GM18907 (cell line): ENCODE results near the gene BOLA2B.
"Not testable (repeated sequence)": the region's sequence is repeated elsewhere in the genome, so short reads cannot be mapped to it uniquely, and the experiment has no call there.

Experiments used
- ATAC-seq: cut with Tn5 transposase; IDR thresholded peaks from one replicate; pipeline ENCODE4 v1.9.1; 2021; ENCODE audit warnings: mild to moderate bottlenecking, moderate library complexity; ENCODE audit not compliant: unreplicated experiment

BOLA2B gene

DNA sequence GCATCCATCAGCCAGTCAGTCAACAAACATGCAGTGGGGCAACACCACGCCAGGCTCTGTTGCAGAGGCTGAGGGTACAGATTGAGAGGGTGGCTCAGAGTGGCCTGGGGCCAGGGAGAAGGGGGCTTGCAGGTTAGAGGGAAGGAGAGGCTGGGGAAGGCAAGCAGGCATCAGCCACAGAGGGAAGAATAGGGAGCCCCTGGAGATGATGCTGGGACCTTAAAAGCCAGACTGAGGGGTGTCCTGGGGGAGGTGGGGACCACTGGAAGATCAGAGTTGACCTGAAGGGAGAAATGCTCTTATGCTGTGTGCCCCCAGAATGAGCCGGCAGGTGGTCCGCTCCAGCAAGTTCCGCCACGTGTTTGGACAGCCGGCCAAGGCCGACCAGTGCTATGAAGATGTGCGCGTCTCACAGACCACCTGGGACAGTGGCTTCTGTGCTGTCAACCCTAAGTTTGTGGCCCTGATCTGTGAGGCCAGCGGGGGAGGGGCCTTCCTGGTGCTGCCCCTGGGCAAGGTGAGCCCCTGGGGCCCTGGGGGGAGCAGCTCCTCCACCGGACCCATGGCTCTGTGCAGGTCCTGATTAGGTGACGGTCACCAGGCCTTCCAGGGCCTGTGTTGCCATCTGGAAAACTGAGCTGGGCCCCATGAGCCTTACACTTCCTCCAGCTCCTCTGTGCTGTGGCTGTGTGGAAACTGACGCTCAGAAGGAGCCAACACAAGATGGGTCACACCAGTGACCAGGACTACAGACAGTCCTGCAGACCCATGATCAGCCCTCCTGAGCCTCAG lies 8.4 kb downstream of the BOLA2B start:
- ATAC-seq, result peak; percentile 1

DNA sequence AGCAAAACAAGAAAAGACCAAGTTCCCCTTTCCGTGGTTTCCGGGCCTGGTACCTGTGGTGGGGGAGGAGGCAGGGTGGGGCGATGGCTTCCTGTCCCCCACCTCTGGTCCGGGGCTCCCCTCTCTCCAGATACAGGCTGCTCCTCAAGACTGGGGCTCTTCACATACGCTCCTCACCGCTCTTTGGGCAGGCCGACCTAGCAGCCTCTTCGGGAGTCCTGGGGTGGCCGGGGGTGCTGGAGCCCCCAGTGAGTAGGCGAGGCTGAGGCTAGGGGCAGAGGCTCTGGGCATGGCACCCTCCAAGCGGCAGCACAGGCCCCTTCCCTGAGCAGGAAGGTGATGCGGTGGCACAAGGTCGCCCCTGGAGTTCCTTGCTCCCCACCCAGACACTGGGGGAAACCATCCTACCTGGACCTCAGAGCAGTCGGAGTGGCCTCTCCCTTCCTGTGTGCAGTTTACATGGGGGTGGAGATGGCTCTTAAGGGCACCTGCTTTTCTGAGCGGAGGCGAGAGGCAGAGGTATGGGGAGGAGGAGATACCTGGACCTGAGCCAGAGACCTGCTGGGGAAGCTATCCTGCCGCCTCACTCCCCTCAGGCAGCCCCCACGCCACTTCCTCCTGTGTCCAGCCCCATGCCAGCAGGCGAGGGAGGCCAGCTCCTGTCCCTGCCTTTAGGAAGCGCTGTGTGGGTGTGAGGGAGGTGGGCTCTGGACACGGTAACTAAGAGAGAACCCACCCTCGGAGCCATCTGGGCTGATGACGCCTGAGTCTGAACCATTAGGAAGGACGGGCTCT lies 9.2 kb downstream of the BOLA2B start:
- ATAC-seq, result peak; percentile 43

DNA sequence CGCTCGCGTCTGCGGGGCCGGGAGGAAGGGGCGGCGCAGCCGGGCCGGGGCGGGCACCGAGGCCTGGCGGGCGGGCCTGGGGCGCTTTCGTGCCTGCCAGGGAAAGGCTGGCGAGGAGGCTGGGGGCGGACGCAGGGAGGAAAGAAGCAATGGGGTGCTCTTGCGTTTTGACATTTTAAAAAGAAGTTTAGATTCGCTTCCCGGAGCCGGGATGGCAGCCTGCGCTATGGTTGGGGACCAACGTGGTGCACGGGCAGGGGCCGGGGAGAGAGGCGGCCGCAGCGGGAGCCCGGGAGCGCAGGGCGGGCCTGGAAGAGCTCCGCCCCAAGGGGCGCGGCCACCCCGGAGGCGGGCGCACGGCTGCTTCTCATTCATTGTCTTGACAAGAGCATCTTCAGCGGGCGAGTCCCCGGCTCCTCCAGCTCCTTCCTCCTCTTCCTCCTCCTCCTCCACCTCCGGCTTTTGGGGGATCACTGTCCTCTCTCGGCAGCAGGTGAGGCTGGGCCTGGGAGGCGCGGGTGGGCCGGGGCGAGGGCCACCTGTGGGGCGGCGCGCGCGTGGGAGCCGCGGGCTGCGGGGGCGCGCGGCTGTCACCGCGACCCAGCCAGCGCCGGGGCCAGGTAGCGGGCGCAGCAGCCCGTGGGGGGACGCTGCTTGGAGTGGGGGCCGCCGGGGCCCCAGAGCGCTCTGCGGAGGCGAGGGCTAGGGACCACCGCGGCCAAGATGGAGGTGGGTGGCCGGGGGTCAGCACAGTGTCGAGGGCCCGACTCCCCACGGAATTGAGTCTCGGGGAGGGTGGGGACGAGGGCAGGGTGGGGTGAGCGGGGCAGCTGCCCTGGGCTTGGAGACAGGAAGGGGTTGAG lies 10.0 kb downstream of the BOLA2B start, which contains the start of gene CORO1A:
Gene CORO1A, plus strand, starts transcription at position 370 of the 863 bp plus-strand sequence. CDS start 1,608 bp downstream, outside the sequence.
- ATAC-seq, result peak; percentile 49

DNA sequence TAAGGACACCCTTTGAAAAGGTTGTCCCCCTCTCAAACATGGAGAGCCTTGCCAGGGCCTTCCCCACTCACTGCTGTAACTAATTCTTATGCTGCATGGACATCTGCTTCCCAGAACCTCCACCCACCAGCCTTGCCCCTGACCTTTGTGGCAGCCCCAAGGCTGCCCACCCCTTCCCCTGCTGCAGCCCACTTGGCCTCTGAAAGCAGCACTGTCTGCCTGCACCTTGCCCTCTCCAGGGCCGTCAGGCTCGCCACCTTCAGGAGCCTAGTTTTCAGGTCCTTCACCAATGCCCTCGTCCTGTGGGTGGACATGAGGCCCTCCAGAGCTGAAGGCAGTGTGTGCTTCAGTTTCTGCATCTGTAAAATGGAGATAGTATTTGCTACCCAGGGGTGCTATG lies 12.7 kb downstream of the BOLA2B start:
- no peak for ATAC-seq

DNA sequence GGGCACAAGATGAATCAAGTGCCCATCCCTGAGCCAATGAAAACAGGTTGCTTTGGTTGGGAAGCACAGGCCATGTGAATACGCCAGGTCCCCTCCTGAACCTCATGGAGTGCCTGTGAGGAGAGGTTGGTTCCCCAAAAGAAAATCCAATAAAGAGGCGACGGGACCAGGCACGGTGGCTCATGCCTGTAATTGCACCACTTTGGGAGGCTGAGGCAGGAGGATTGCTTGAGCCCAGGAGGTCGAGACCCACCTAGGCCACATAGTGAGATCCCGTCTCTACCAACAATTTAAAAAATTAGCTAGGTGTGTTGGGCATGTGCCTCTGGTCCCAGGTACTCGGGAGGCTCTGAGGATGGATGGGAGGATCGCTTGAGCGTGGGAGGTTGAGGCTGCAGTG lies 13.5 kb downstream of the BOLA2B start:
- ATAC-seq, result no peak

DNA sequence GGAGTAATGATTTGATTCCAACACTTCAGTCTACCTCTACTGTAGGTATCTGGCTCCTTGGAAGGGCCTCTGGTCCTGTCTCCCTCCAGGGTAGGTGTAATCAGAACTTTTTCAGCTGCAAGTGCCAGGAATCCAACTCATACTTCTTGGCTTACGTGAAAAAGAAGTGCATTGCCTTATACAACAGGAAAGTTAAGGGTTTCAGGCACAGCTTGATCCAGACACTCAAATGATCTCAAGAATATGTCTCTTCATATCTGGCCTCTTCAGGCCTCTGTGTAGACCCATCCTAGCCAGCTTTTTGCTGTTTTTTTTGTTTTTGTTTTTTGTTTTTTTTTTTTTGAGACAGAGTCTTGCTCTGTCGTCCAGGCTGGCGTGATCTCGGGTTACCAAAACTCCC lies 14.3 kb downstream of the BOLA2B start:
- ATAC-seq, result no peak

DNA sequence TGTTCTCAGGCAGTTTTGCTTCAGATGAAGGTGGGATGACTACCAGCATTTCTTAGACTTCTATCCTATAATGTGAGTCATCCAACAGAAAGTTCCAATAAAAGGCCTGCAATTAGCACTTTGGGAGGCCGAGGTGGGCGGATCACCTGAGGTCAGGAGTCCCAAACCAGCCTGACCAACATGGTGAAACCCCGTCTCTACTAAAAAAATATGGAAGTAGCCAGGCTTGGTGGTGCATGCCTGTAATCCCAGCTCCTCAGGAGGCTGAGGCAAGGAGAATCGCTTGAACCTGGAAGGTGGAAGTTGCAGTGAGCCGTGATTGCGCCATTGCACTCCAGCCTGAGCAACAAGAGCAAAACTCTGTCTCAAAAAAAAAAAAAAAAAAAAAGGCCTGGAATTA lies 16.6 kb downstream of the BOLA2B start:
- not testable (repeated sequence) for ATAC-seq

DNA sequence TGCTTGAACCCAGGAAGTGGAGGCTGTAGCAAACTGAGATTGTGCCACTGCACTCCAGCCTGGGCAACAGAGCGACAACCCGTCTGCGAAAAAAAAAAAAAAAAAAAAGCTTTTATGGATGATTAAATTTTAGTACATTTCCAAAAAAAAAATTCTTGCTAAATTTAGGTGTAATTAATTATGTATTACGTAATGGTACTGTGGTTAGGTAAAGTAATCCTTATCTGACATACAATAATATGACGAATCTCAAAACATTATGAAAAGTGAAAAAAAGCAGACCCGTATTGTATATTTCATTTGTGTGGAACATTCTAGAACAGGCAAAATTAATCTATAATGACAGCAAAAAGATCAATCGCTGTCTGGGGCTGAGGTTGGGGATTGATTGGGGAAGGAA lies 20.4 kb downstream of the BOLA2B start:
- ATAC-seq, result no peak

DNA sequence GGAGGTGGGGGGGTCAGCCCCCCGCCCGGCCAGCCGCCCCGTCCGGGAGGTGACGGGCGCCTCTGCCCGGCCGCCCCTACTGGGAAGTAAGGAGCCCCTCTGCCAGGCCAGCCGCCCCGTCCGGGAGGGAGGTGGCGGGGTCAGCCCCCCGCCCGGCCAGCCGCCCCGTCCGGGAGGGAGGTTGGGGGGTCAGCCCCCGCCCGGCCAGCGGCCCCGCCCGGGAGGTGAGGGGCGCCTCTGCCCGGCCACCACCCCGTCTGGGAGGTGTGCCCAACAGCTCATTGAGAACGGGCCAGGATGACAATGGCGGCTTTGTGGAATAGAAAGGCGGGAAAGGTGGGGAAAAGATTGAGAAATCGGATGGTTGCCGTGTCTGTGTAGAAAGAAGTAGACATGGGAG lies 23.3 kb downstream of the BOLA2B start:
- not testable (repeated sequence) for ATAC-seq

DNA sequence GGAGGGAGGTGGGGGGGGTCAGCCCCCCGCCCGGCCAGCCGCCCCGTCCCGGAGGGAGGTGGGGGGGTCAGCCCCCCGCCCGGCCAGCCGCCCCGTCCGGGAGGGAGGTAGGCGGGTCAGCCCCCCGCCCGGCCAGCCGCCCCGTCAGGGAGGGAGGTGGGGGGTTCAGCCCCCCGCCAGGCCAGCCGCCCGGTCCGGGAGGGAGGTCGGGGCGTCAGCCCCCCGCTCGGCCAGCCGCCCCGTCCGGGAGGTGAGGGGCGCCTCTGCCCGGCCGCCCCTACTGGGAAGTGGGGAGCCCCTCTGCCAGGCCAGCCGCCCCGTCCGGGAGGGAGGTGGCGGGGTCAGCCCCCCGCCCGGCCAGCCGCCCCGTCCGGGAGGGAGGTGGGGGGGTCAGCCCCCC lies 24.1 kb downstream of the BOLA2B start:
- not testable (repeated sequence) for ATAC-seq

DNA sequence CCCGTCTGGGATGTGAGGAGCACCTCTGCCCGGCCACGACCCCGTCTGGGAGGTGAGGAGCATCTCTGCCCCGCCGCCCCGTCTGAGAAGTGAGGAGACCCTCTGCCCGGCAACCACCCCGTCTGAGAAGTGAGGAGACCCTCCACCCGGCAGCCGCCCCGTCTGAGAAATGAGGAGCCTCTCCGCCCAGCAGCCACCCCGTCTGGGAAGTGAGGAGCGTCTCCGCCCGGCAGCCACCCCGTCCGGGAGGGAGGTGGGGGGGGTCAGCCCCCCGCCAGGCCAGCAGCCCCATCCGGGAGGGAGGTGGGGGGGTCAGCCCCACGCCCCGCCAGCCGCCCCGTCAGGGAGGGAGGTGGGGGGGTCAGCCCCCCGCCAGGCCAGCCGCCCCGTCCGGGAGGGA lies 24.7 kb downstream of the BOLA2B start:
- not testable (repeated sequence) for ATAC-seq

DNA sequence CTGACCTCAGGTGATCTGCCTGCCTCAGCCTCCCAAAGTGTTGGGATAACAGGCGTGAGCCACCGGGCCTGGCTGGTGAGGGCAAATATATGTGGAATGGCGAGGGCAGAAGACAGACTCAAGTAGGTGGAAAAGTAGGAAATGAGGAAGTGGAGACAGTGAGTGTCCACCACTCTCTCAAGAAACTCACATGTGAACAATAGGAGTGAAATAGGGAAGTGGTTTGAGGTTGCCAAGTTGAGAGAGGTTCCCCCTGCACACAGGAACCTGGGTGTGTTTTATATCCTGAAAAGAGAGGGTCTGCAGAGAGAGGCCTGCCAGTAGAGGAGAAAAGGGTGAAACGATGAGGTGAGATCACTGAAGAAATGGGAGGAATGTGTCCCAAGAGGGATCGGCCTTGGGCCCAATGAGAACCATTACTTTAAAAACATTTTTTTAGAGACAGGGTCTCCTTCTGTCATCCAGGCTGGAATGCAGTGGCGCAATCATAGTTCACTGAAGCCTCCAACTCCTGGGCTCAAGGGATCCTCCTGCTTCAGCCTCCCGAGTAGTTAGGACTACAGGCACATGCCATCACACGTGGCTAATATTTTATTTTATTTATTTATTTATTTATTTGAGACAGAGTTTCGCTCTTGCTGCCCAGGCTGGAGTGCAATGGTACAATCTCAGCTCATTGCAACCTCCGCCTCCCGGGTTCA lies 27.1 kb downstream of the BOLA2B start:
- ATAC-seq, result peak; percentile 64

DNA sequence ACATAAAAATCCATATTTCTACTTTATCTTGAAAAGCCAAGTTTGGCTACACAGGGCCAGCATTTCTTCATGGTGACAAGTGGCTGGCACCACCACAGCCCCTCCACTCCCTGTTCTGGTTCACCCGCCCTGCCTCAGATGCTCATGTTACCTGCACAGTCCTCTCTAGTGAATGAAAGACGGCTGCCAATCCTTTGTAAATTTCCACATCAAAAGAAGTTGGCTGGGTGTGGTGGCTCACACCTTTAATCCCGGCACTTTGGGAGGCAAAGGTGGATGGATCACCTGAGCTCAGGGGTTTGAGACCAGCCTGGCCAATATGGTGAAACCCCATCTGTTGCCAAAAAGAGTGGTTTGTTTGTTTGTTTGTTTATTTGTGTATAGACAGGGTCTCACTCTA lies 29.9 kb downstream of the BOLA2B start:
- no peak for ATAC-seq

DNA sequence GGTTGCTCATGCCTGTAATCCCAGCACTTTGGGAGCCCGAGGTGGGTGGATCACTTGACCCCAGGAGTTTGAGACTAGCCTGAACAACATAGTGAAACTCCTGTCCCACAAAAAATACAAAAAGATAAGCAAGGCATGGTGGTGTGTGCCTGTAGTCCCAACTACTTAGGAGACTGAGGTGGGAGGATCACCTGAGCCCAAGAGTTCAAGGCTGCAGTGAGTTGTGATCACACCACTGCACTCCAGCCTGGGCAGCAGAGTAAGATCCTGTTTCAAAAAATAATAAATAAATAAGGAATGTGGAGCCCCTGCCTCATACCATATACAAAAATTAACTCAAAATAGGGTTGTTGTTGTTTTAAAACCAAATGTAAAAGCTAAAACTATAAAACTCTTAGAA lies 36.3 kb downstream of the BOLA2B start:
- ATAC-seq, result no peak

DNA sequence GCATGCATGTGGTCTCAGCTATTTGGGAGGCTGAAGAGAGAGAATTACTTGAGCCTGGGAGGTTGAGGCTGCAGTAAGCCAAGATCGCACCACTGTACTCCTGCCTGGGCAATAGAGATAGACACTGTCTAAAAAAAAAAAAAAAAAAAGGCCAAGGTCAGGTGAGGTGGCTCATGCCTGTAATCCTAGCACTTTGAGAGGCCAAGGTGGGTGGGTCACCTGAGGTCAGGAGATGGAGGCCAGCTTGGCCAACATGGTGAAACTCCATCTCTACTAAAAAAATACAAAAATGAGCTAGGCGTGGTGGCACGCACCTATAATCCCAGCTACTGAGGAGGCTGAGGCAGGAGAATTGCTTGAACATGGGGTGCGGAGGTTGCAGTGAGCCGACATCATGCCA lies 38.3 kb downstream of the BOLA2B start:
- no peak for ATAC-seq

DNA sequence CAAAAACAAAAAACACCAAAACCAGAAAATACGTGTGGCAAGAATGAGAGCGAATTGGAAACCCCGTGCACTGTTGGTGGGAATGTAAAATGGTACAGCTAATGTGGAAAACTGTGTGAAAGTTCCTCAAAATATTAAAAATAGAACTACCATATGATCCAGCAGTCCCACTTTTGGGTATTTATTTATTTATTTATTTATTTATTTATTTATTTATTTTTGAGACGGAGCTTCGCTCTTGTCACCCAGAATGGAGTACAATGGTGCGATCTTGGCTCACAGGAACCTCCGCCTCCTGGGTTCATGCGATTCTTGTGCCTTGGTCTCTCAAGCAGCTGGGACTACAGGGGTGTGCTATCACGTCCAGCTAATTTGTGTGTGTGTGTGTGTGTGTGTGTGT lies 40.9 kb downstream of the BOLA2B start:
- ATAC-seq, result no peak

DNA sequence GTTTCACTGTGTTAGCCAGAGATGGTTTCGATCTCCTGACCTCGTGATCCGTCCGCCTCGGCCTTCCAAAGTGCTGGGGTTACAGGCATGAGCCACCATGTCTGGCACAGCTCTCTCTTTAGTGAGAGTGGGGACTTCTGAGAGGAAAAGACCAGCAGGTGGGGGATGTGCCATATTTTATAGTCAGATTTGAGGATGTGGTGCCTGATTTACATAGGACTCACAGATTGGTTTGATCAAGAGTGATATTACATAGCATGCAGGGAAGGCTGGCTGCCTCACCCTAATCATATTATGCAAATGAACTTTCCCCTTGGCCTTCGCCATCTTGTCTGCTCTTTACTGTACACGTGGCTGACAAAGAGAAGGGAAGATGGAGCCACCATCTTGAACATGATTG lies 42.4 kb downstream of the BOLA2B start:
- no peak for ATAC-seq

DNA sequence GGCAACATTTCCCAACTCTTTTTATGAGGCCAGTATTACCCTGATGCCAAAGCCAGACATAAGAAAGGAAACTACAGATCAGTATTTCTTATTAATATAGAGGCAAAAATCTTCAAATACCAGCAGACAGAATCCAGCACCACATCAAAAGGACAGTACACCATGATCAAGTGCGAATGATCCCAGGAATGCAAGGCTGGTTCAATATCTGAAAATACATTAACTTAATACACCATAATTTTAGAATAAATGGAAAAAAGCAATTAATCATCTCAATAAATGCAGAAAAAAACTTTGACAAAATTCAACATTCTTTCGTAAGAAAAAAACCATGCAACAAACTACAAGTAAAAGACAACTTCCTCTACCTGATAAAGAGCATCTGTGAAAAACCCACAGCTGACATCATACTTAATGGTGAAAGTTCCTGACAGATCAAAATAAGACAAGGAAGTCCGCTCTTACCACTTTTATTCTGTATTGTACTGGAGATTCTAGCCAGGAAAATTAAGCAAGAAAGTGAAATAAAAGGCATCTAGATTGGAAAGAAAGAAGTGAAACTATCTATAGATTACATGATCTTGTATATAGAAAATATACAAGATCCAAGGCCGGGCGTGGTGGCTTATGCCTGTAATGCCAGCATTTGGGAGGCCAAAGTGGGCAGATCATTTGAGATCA lies 44.1 kb downstream of the BOLA2B start:
- no peak for ATAC-seq

DNA sequence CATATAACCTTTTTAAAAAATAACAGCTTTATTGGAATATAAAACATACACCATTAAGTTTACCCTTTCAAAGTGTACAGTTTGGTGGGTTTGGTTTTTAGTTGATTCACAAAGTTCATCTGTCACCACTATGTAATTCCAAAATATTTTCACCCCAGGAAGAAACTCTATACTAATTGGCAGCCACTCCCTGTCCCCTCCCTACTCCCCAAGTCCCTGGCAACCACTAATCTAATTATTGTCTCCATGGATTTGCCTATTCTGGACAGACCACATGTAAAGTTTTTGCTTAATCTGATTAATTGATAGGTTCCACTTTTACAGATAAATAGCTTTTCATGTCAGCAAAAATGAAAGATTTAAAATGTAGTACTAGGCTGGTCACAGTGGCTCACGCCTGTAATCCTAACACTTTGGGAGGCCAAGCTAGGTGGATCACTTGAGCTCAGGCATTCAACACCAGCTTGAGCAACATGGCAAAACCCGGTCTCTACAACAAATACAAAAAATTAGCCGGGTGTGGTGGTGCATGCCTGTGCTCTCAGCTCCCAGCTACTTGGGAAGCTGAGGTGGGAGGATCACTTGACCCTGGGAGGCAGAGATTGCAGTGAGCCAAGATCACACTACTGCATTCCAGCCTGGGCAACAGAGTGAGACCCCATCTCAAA lies 45.5 kb downstream of the BOLA2B start:
- ATAC-seq, result no peak
